Measurements from ENCODE around the gene LMO4.
A peak's percentile ranks its signal among the peaks of the same experiment; 100 is the strongest.

Gene LMO4

GRCh38 chr1:87329051-87329525 is 408 bp downstream of the LMO4 start:
- peak; percentile 15 for DNase-seq (ENCODE audit: low read depth)

- DNase-seq (ENCODE audit: low read depth), result no peak
Observed at GRCh38 chr1:87329526-87330056, 911 bp downstream of the LMO4 start.

DNA sequence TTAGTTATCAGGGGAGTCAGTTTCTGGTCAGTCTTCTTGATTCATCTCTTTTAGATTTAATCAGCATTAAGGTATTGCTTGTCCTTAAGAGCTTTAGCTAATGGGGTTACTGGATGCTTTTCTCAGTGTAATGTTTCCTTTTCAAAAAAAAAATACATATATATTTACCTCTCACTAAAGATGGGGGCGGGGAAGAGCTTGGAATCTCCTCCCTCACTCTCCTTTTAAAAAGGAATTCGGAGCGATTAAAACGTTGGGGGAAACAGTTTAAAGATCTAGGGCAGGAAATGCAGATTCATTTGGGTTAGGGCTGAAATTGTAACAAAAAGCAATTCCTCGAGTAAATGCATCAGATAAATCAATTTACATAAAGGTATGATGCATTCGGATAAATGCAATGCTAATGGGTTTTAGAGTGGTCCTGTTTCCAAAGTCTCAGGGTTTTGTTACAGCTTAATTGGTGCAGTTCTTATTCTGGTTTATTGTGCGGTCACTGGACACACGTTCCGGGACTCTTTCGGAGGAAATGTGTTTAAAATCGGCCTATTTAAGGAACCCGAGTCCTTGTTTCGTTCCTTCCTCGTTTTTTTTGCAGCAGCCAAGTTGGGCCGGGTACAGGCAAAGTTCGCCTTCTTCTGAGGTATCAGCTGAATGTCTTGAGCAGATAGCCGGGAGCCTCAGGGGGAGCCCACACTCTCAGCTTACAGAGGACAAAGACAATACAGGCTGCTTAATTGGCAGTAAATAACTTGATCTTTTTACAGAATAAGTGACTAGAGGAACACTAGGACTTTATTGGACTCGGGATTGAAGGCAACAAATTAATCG is 1.6 kb downstream of the LMO4 start:
- DNase-seq (ENCODE audit: low read depth), result no peak

DNA sequence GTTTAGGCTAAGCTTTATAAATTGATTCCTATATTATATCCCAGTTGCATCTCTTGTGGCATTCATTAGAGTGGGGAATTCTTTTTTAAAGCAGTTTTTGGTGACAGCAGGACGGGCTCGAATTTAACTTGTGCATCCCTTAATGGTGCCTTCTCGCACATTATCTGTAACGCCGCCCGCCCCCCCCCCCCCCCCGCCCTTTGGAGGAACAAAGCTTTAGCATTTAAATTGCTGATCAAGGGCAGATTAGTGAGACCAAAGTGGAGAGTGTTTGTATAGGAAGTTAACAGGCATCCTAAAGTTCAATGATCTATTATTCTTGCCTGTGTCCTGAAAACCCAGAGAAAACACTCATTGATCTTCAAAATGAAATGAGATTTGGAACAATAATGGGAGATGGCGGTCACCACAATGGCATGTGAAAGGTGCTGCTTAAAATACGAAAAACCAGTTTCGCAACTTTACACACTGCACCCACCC is 2.2 kb downstream of the LMO4 start:
- no peak for DNase-seq (ENCODE audit: low read depth)

DNA sequence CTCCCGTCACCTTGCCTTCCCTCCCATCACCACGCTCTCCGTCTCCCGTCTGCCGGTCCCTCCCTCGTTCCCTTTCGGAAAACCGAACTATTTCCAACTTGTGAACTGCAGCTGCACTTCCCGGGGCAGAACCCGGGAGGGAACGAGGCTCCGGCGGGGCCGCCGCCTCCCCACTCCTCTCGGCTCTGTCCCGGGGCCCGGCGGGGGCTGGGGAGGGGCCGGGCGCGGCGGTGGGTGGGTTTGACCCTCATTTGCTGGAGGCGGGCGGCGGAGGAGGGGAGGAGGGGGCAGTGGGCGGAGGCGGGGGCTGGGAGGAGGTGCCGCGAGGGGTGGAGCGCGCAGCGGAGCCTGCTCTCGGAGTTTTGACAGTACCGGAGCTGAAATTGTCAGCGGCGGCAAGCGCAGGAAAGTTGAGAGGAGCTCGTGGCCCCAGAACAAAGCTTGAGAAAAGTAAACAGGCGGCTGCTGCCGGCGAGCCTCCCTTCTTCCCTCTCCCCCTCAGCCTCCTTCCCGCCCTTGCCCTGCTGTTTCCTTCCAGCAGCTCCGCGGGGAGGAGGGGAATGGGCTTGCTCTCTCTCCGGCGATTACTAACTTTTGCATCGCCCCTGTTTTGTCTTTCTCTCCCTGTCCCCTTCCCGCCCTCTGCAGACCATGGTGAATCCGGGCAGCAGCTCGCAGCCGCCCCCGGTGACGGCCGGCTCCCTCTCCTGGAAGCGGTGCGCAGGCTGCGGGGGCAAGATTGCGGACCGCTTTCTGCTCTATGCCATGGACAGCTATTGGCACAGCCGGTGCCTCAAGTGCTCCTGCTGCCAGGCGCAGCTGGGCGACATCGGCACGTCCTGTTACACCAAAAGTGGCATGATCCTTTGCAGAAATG is 2.9 kb downstream of the LMO4 start:
- peak; percentile 49 for DNase-seq (ENCODE audit: low read depth)

DNA sequence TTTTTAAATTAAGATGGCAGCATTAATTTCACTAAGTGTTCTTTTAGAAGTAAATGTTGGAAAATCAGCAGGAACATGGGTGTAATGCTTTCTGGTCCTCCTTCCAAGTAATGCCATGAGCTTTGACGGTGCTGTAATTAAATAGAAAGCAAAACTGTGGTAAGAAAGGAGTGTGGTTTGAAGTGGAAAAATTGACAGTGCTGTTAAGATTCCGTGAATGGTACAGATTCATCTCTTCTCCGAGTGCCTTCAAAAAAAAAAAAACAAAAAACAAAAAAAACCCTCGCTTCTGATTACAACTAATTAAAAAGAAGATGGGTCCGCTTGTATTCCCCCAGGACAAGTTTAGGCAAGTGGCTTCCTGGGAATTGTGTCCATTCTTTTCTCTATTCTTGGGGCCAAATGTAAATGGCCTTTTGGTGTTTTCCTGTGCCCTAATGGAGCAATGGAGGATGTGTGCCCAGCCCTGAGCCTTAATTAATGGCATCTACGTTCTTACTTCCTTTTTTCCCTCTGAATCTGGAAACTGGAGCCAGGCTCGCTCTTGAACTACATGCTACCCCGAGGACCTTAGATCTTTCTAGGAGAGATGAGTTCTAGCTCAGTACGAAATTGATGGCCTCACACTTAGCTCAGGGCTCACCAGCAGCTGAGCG is 5.1 kb downstream of the LMO4 start:
- no peak for DNase-seq (ENCODE audit: low read depth)

GRCh38 chr1:87334351-87335174 is 5.9 kb downstream of the LMO4 start:
- DNase-seq (ENCODE audit: low read depth), result no peak

DNA sequence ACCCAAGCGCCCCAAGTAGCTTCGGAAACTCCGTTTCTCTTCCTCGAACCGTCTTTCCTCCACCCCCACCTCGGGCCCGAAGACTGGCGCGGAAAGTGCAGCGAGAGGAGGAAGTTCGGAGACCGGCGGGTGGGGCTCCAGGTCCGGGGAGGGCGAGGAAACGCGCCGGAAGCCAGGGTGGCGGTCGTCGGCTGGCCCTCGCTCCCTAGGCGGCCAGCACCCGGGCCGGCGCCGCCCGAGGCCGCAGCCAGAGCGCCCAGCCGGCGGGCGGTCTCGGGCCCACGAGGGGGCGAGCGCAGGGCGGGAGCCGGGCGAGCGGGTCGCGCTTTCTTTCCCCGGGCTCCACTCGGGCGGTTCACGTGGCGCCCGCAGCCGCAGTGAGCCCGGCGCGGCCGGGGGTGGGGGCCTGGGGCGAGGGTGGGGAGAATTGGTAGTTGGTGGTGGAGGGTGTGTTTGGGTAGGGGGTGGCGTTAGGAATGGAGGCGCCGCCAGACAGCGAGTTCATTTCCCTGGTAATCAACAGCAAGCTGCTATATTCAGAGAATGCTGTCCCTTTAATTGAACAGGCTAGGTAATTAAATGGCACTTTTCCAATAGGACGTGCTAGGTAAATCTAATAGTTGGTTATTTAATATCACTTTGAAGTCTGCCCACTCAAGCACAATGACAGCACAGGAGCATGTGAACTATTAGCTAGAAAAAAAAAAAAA is 6.7 kb downstream of the LMO4 start:
- peak; percentile 43 for DNase-seq (ENCODE audit: low read depth)

- DNase-seq (ENCODE audit: low read depth), result no peak
Observed at GRCh38 chr1:87336623-87337067, 8.0 kb downstream of the LMO4 start.

GRCh38 chr1:87337606-87338005 is 8.9 kb downstream of the LMO4 start:
- DNase-seq (ENCODE audit: low read depth), result no peak

GRCh38 chr1:87338566-87338965 is 9.9 kb downstream of the LMO4 start:
- DNase-seq (ENCODE audit: low read depth), result no peak

DNA sequence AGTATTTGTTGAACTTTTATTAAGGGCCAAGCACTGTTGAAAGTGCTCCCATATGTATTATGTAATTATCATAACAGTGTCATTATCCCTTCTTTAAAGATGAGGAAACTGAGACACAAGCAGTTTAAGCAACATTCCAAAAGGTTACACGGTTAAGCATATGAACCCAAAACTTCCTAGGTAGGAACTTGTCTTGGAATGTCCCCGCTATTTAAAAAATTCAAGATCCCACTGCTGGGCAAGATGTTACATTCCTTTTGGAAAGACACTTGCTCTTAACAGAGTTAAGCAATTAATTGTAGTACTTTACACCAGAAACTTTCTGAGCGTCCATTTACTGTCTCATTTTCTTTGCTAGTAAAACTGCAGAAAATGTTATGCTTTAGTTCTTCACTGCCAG is 15.6 kb downstream of the LMO4 start:
- DNase-seq (ENCODE audit: low read depth), result no peak

DNA sequence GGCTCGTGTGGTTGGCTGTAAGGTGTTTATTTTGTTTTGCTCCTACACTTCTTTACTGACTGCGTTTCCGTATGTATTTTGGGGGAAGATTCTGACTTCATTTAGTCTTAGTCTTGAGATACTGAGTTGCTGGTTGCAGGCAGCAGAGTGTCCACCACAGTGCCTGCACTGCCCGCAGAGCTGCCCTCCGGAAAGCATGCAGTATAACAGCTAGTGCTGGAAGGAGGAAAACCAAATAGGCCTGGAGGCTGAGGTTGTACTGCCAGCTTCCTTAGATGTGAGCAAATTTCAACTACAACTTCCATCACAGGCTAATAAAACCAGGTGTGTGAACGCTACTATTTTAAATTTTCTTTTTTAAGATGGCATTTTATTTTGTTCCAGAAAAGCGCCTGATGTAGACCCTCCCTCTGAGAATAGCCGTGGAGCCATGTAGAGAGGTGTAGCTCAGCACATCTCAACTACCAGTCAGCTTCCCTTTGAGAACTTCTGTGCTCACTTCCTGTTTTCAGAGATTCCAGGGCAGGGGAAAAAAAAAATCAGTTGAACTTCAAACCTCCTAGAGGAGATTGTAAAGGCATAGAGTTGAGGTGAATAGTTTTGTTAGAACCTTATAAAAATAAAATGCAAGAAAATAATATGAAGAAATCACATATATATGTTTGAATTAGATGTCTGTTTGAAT is 17.6 kb downstream of the LMO4 start:
- no peak for DNase-seq (ENCODE audit: low read depth)

GRCh38 chr1:87348341-87349019 is 19.8 kb downstream of the LMO4 start:
- no peak for DNase-seq (ENCODE audit: low read depth)

DNA sequence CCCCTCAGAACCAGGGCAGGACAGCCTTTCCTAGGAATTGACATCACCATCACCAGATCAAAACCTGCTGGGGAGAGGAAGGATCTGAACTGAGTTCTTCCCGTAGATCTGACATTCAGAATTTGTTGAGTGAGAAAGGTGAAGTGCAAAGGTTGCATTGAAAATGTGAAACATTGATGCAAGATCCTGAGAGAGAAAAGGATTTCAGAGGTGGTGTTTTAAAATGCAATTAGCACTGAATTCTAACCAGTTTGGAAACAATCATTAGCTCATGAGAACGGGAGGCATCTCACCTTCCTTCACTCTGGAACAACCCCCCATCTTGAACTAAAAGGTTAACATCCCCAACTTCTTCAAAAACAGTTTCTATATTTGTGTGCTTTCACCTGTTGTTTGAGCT is 20.4 kb downstream of the LMO4 start:
- DNase-seq (ENCODE audit: low read depth), result no peak

GRCh38 chr1:87355894-87356293 is 27.2 kb downstream of the LMO4 start:
- DNase-seq (ENCODE audit: low read depth), result no peak

DNA sequence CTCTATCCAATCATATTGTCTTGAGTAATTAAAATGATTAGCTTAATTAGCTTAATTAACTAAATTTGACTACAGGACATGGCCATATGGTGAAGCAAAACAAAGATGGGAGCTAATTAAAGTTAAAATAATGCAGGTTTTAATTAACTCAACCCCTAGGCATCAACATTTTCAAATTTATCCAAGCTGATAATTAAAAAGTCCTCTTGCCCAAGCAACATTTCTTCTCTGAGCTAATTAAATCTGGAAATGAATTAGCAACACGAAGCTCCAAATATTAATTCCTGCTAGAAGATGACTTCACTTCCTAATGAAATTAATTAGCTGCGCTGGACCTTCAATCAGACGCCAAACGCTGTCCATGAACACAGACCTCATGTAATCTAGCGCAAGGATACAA is 27.9 kb downstream of the LMO4 start:
- no peak for DNase-seq (ENCODE audit: low read depth)

GRCh38 chr1:87358219-87358618 is 29.5 kb downstream of the LMO4 start:
- no peak for DNase-seq (ENCODE audit: low read depth)

DNA sequence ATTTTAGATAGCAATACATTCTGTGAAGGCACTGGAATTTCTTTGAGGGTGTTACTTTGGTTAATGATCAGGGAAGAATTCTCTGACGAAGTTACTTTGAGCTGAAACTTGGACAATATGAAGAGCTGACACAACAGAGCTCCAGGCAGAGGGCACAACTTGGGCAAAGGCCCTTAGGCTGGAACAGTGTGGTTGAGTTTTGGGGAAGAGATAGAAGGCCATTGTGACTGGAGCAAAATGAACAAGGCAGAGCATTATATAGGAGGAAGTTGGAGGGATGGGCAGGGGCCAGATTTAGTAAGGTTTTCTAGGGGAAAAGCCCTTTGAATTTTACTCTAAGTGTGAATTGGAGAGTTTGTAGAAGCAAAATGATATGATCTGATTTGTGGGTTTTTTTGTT is 30.9 kb downstream of the LMO4 start:
- no peak for DNase-seq (ENCODE audit: low read depth)

Measured in activated T-helper 1 cell treated with Interleukin-2 at 50 U/mL for 16 hours (primary cell).